Hepatocyte (in vitro differentiated cells): ENCODE measurements around the gene AGAP1. TPM values are rescaled to one million over a fixed set of nuclear protein-coding genes. Genes with fewer than 3 reads are reported as not detected.

Source experiments
- DNase-seq: peaks from one replicate; pipeline ENCODE4 v3.0.0-alpha.2; 2016; ENCODE audit warnings: low spot score
- H2AFZ ChIP-seq: fragments of 200-600 bp; sonication (generic); 2 replicates; pipeline ENCODE4 v1.6.0; 2016; ENCODE audit warnings: antibody characterized with exemption, mild to moderate bottlenecking
- H3K27ac ChIP-seq: fragments of 200-600 bp; sonication (generic); 2 replicates; pipeline ENCODE4 v1.5.1; 2016; ENCODE audit warnings: mild to moderate bottlenecking
- H3K27me3 ChIP-seq: fragments of 200-600 bp; sonication (generic); 2 replicates; pipeline ENCODE4 v1.6.1; 2016
- H3K36me3 ChIP-seq: fragments of 200-600 bp; sonication (generic); replicated peaks from 2 replicates; pipeline ENCODE4 v1.5.1; 2016; ENCODE audit warnings: low read depth; ENCODE audit not compliant: insufficient read depth
- H3K4me1 ChIP-seq: fragments of 200-600 bp; sonication (generic); 2 replicates; pipeline ENCODE4 v1.5.1; 2016; ENCODE audit warnings: mild to moderate bottlenecking, moderate library complexity; ENCODE audit not compliant: insufficient read depth
- H3K4me2 ChIP-seq: fragments of 200-600 bp; sonication (generic); 2 replicates; pipeline ENCODE4 v1.6.0; 2016
- H3K4me3 ChIP-seq: fragments of 200-600 bp; sonication (generic); 2 replicates; pipeline ENCODE4 v1.5.1; 2016; ENCODE audit warnings: mild to moderate bottlenecking
- H3K79me2 ChIP-seq: fragments of 200-600 bp; sonication (generic); 2 replicates; pipeline ENCODE4 v1.6.0; 2017; ENCODE audit warnings: mild to moderate bottlenecking
- H3K9me2 ChIP-seq: fragments of 200-600 bp; sonication (generic); replicated peaks from 2 replicates; pipeline ENCODE4 v1.6.0; 2017; ENCODE audit warnings: mild to moderate bottlenecking; ENCODE audit not compliant: insufficient read depth
- H3K9me3 ChIP-seq: fragments of 200-600 bp; sonication (generic); 2 replicates; pipeline ENCODE4 v1.5.1; 2016; ENCODE audit warnings: low read depth, mild to moderate bottlenecking
- H4K20me1 ChIP-seq: fragments of 200-600 bp; sonication (generic); 2 replicates; pipeline ENCODE4 v1.6.0; 2016; ENCODE audit warnings: mild to moderate bottlenecking; ENCODE audit not compliant: insufficient read depth, poor library complexity, severe bottlenecking
- EZH2 ChIP-seq: fragments of 200-600 bp; sonication (generic); IDR thresholded peaks from 2 replicates; pipeline ENCODE4 v1.6.1; 2016; ENCODE audit warnings: antibody characterized with exemption, mild to moderate bottlenecking, borderline replicate concordance
- EZH2phosphoT487 ChIP-seq: fragments of 200-600 bp; sonication (generic); IDR thresholded peaks from one replicate; pipeline ENCODE4 v1.6.1; 2018; ENCODE audit warnings: antibody characterized with exemption, mild to moderate bottlenecking, low read depth, moderate library complexity; ENCODE audit not compliant: unreplicated experiment, severe bottlenecking
- WGBS: methylation state at CpG from one replicate; pipeline ENCODE4 v1.1.6; 2016; ENCODE audit warnings: low lambda C conversion rate; ENCODE audit errors: missing lambda C conversion rate; 5-methylcytosine and 5-hydroxymethylcytosine counted together
- polyA plus RNA-seq: library from polyadenylated mRNA; unstranded; fragments of >200 nt; fragmentation: Nextera tagmentation; extraction: Ambion mirVana; gene quantifications from 2 replicates; pipeline ENCODE4 v1.2.1, GENCODE V29; 2016
- total RNA-seq: library from RNA; depleted of rRNA; stranded (reverse); fragments of >200 nt; gene quantifications from 2 replicates; pipeline ENCODE4 v1.2.3, GENCODE V29; 2014
- TF ChIP-seq, protein P1 (sequence below): fragments of 200-600 bp; sonication (generic); IDR thresholded peaks from 2 replicates; pipeline ENCODE4 v1.5.1; 2016; ENCODE audit warnings: antibody characterized with exemption, mild to moderate bottlenecking; ENCODE audit not compliant: poor library complexity

AGAP1 gene
- total and polyA plus RNA-seq, 2 experiments from 2014 or later = 12.1 to 20.0 TPM

DNA sequence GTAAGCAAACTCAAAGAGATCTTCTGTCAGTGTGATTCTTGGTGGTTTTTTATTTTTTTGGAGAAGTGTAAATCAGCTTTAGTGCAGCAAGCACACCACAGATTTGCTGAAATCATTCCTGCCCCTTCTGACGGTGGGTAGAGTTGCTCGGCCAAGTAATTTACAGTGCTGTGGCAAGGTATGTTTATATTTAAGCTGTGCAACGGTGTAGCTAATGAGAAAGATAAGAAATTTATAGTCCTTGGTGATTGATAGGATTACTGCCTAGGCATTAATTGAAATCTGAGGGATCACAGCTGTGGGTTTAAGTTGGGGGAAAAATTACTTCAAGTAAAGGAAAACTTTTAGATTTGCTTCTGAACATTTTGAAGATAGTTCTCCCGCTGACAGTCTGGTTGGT is 286.6 kb downstream of the AGAP1 start:
- DNase-seq = no peak
- no peaks in the 10 kb centered on the region for H3K27me3 ChIP-seq
- 69% methylated on average over 4 of the region's 4 CpGs for WGBS

DNA sequence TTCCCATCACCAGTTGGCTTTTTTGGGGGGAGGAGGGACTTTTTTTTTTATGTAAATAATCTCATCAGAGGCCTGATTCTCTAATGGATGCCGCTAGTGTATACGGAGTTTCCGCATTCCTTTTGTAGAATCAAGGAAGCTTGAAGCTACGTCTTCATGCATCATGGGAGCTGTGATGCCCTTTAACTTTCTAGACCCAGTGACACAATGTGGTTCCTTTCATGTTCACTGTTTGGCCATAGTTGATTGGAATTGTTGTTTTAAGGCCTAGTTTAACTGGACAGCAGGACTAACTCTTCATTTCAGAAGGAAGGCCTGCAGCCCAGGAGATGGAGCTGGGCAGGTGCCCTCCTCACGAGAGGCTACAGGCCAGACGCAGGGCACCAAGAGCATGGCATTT is 287.9 kb downstream of the AGAP1 start:
- no peaks in the 10 kb centered on the region for H3K9me3 ChIP-seq
- no peaks in the 10 kb centered on the region for H3K4me1 ChIP-seq
- no peak for DNase-seq
- no peaks in the 10 kb centered on the region for H3K9me2 ChIP-seq
- no peaks in the 10 kb centered on the region for H3K79me2 ChIP-seq
- TF ChIP-seq EZH2 = no peak
- TF ChIP-seq, protein P1, sequence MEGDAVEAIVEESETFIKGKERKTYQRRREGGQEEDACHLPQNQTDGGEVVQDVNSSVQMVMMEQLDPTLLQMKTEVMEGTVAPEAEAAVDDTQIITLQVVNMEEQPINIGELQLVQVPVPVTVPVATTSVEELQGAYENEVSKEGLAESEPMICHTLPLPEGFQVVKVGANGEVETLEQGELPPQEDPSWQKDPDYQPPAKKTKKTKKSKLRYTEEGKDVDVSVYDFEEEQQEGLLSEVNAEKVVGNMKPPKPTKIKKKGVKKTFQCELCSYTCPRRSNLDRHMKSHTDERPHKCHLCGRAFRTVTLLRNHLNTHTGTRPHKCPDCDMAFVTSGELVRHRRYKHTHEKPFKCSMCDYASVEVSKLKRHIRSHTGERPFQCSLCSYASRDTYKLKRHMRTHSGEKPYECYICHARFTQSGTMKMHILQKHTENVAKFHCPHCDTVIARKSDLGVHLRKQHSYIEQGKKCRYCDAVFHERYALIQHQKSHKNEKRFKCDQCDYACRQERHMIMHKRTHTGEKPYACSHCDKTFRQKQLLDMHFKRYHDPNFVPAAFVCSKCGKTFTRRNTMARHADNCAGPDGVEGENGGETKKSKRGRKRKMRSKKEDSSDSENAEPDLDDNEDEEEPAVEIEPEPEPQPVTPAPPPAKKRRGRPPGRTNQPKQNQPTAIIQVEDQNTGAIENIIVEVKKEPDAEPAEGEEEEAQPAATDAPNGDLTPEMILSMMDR = no peak
- TF ChIP-seq EZH2phosphoT487 = no peak
- no peak overlapping the region for H3K4me2 ChIP-seq
- H3K27me3 ChIP-seq = no peaks in the 10 kb centered on the region
- 96% methylated on average over 6 of the region's 6 CpGs for WGBS
- no peaks in the 10 kb centered on the region for H3K36me3 ChIP-seq
- no peak overlapping the region for H3K4me3 ChIP-seq
- no peak overlapping the region for H2AFZ ChIP-seq
- H3K27ac ChIP-seq = no peak overlapping the region
- no peaks in the 10 kb centered on the region for H4K20me1 ChIP-seq

More for the DNA sequence above, 286.6 kb downstream of the AGAP1 start:
- TF ChIP-seq EZH2 (no peak), EZH2phosphoT487 (no peak)
- TF ChIP-seq, protein P1 = no peak
- no peaks in the 10 kb centered on the region for H4K20me1 ChIP-seq
- H3K4me1 ChIP-seq = no peaks in the 10 kb centered on the region
- H3K36me3 ChIP-seq = no peaks in the 10 kb centered on the region
- no peak overlapping the region for H2AFZ ChIP-seq
- no peaks in the 10 kb centered on the region for H3K9me2 ChIP-seq
- no peak overlapping the region for H3K4me2 ChIP-seq
- no peak overlapping the region for H3K4me3 ChIP-seq
- no peak overlapping the region for H3K27ac ChIP-seq
- H3K9me3 ChIP-seq = no peaks in the 10 kb centered on the region
- H3K79me2 ChIP-seq = no peaks in the 10 kb centered on the region

DNA sequence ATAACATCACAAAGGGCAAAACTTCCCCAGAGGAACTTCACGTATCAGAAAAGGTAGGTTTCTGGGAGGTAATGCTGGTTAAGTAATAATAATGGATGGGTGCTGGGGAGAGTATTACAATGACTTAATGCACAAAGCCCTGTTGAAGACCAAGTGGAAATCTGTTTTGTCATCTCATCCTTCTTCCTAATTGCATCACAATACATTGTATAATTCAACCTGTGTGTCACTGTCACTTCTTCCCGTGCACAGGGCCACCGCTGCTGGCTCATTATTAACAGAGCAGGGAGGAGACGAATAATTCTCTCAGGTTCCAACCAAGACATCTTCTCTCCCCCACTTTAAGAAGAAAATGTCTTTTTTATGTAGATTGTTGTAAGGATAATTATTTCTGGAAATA is 290.9 kb downstream of the AGAP1 start:
- H3K4me1 ChIP-seq = no peaks in the 10 kb centered on the region
- H3K27ac ChIP-seq = no peak overlapping the region
- DNase-seq = no peak
- no peak overlapping the region for H2AFZ ChIP-seq
- no peak overlapping the region for H3K4me2 ChIP-seq
- no peaks in the 10 kb centered on the region for H4K20me1 ChIP-seq
- no peaks in the 10 kb centered on the region for H3K27me3 ChIP-seq
- no peaks in the 10 kb centered on the region for H3K36me3 ChIP-seq
- H3K9me3 ChIP-seq = no peaks in the 10 kb centered on the region
- H3K9me2 ChIP-seq = no peaks in the 10 kb centered on the region
- WGBS = 98% methylated on average over 4 of the region's 4 CpGs
- H3K79me2 ChIP-seq = no peaks in the 10 kb centered on the region
- TF ChIP-seq EZH2phosphoT487 = no peak
- TF ChIP-seq, protein P1 = no peak
- TF ChIP-seq EZH2 = no peak
- no peak overlapping the region for H3K4me3 ChIP-seq

DNA sequence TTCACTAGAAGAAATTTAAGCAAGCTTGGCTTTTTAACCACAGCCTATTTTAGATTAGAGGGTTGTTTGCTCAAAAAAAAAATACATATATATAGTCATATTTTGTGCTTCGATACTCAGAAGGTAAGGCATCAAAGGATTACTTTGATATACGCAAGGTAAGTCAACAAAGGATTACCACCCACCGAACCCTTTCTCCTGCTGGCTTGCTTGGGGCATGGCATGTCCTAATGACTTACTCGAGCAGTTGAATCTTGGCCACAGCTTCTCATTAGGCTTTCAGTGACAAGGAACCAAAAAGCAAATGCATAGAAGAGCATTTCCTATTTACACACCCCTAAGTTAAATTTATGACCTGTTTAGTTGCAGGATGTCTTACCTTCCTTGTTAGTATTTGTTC is 295.7 kb downstream of the AGAP1 start:
- Histone ChIP-seq H3K4me1 (no peaks in the 10 kb centered on the region), H3K9me2 (no peaks in the 10 kb centered on the region), H3K4me3 (no peak overlapping the region), H3K9me3 (no peaks in the 10 kb centered on the region), H3K27me3 (no peaks in the 10 kb centered on the region), H3K4me2 (no peak overlapping the region), H3K79me2 (no peaks in the 10 kb centered on the region), H4K20me1 (no peaks in the 10 kb centered on the region), H3K27ac (no peak overlapping the region), H2AFZ (no peak overlapping the region), H3K36me3 (no peaks in the 10 kb centered on the region)
- TF ChIP-seq EZH2phosphoT487 = no peak
- TF ChIP-seq, protein P1 = no peak
- TF ChIP-seq EZH2 = no peak
- DNase-seq = no peak
- 63% methylated on average over 4 of the region's 4 CpGs for WGBS
